ENCODE results near the gene PACRG. TPM values are rescaled to one million over a fixed set of nuclear protein-coding genes. Genes with fewer than 3 reads are reported as not detected.

The PACRG gene
- total and polyA plus RNA-seq, 2 of the 8 experiments (the other 6 are each of a cell fraction or from before 2014, with no cell fraction given) = 0.44 to 0.54 TPM

- TF ChIP-seq CREB1 (IDR thresholded peaks at IDR 0.05) = no peak
- no peak for TF ChIP-seq CBX8 (IDR thresholded peaks at IDR 0.05; ENCODE audit: borderline replicate concordance, low read depth, low read length)
- no peak for TF ChIP-seq CHD1 (IDR thresholded peaks at IDR 0.05; ENCODE audit: low read depth, low read length)
- TF ChIP-seq TBP (IDR thresholded peaks at IDR 0.05; ENCODE audit: low read depth, low read length) = no peak
- TF ChIP-seq KDM5A (IDR thresholded peaks at IDR 0.05; ENCODE audit: low read length) = no peak
- no peak for TF ChIP-seq POU5F1 (IDR thresholded peaks at IDR 0.05; ENCODE audit: low read depth, low read length)
- 0 out of 2 replicates have a peak, but pooled peaks have one; percentile 37 for TF ChIP-seq BACH1 (IDR thresholded peaks at IDR 0.05; ENCODE audit: low read length)
- 0 out of 3 replicates have a peak, but pooled peaks of 1 of the 2 experiments have one; percentile 57 for TF ChIP-seq EP300 (IDR thresholded peaks at IDR 0.05; ENCODE audit: borderline replicate concordance in 1 of 2, low read depth in 2 of 2, low read length in 2 of 2)
- no peak for TF ChIP-seq SAP30 (IDR thresholded peaks at IDR 0.05; ENCODE audit: insufficient read depth, insufficient replicate concordance, low read length)
- TF ChIP-seq CEBPB (IDR thresholded peaks at IDR 0.05; ENCODE audit: low read depth, low read length) = no peak
- 0 out of 4 replicates have a peak, but pooled peaks of 1 of the 2 experiments have one; percentile 39 for TF ChIP-seq SIN3A (conservative IDR thresholded peaks at IDR 0.05 in 1 of 2, IDR thresholded peaks at IDR 0.05 in 1 of 2; ENCODE audit: low read depth in 1 of 2, low read length in 2 of 2)
- TF ChIP-seq GTF2F1 (IDR thresholded peaks at IDR 0.05; ENCODE audit: borderline replicate concordance, low read depth, low read length) = no peak
- no peak for TF ChIP-seq E2F6 (IDR thresholded peaks at IDR 0.05)
- no peak for TF ChIP-seq RFX5 (IDR thresholded peaks at IDR 0.05; ENCODE audit: borderline replicate concordance, low read depth, low read length)
- peak; percentile 66; the same call in 1 of the 2 replicates for TF ChIP-seq RBBP5 (IDR thresholded peaks at IDR 0.05; ENCODE audit: borderline replicate concordance, low read depth, low read length)
- no peak for TF ChIP-seq RNF2 (IDR thresholded peaks at IDR 0.05; ENCODE audit: borderline replicate concordance, low read depth, low read length, missing control alignments, poor library complexity, severe bottlenecking)
- peak; percentile 82 to 86 for TF ChIP-seq RAD21 (IDR thresholded peaks at IDR 0.05 in 1 of 2, conservative IDR thresholded peaks at IDR 0.05 in 1 of 2; ENCODE audit: low read depth in 2 of 2, low read length in 2 of 2)
- TF ChIP-seq TEAD4 (IDR thresholded peaks at IDR 0.05; ENCODE audit: low read depth, low read length) = no peak
- no peak for TF ChIP-seq SP2 (IDR thresholded peaks at IDR 0.05; ENCODE audit: low read length)
- TF ChIP-seq SUZ12 (IDR thresholded peaks at IDR 0.05; ENCODE audit: low read length) = no peak
- TF ChIP-seq EGR1 (IDR thresholded peaks at IDR 0.05; ENCODE audit: borderline replicate concordance, low read depth, low read length) = no peak
- peak; percentile 54; the same call in 1 of the 2 replicates for TF ChIP-seq CHD2 (IDR thresholded peaks at IDR 0.05; ENCODE audit: low read length)
- TF ChIP-seq TAF1 (IDR thresholded peaks at IDR 0.05; ENCODE audit: low read depth, low read length) = no peak
- no peak for TF ChIP-seq HDAC2 (IDR thresholded peaks at IDR 0.05; ENCODE audit: borderline replicate concordance in 1 of 2, low read depth in 2 of 2, low read length in 2 of 2)
- no peak for TF ChIP-seq BRCA1 (IDR thresholded peaks at IDR 0.05; ENCODE audit: low read depth, low read length)
These were observed 129.1 kb downstream of the PACRG start (continued) for GRCh38 chr6:162856885-162857284.
